ENCODE data around the gene SV2C. TPM values are rescaled to one million over a fixed set of nuclear protein-coding genes. Genes with fewer than 3 reads are reported as not detected.

SV2C gene
- total and polyA plus RNA-seq, 4 donors: under 0.01 to 0.04 (median 0.03) TPM; not detected in 1

GRCh38 chr5:76291305-76292077 is 208.3 kb downstream of the SV2C start:
- Histone ChIP-seq H3K27ac (ENCODE audit: low read depth in 1 of 2, low read length in 2 of 2) (no peak overlapping the region), H3K4me1 (ENCODE audit: control insufficient read depth in 4 of 4, insufficient read depth in 4 of 4, low read length in 3 of 4) (peaks cover 2 to 7% (median 5%) of the 10 kb centered on the region in 4 donors), H3K27me3 (ENCODE audit: control insufficient read depth in 4 of 4, insufficient read depth in 4 of 4, low read length in 3 of 4) (no peaks in the 10 kb centered on the region), H3K9me3 (ENCODE audit: control insufficient read depth in 4 of 4, low read length in 3 of 4) (no peaks in the 10 kb centered on the region), H3K36me3 (ENCODE audit: control insufficient read depth in 4 of 4, insufficient read depth in 3 of 4, low read depth in 1 of 4, low read length in 3 of 4) (no peaks in the 10 kb centered on the region), H3K9ac (ENCODE audit: low read depth in 1 of 2, low read length in 2 of 2) (no peak overlapping the region), H3K4me3 (ENCODE audit: low read depth in 1 of 3, low read length in 3 of 3) (no peak overlapping the region)
- TF ChIP-seq GABPA (IDR thresholded peaks at IDR 0.05 in 1 of 2, conservative IDR thresholded peaks at IDR 0.05 in 1 of 2) (no peak), JUND (IDR thresholded peaks at IDR 0.05) (no peak), ATF3 (IDR thresholded peaks at IDR 0.05) (no peak), REST (IDR thresholded peaks at IDR 0.05) (no peak), EGR1 (IDR thresholded peaks at IDR 0.05; ENCODE audit: low read depth in 2 of 2) (no peak), CTCF (IDR thresholded peaks at IDR 0.05; ENCODE audit: low read depth, low read length, missing input control) (no peak), HNF4G (IDR thresholded peaks at IDR 0.05) (no peak), HNF4A (conservative IDR thresholded peaks at IDR 0.05) (no peak), TAF1 (conservative IDR thresholded peaks at IDR 0.05) (no peak), FOXA2 (IDR thresholded peaks at IDR 0.05) (no peak), SP1 (IDR thresholded peaks at IDR 0.05) (no peak), NR2F2 (IDR thresholded peaks at IDR 0.05) (no peak), FOXA1 (IDR thresholded peaks at IDR 0.05) (no peak)
- no peak for DNase-seq (ENCODE audit: low spot score)
- WGBS: 78% methylated on average over 8 of the region's 8 CpGs

- Histone ChIP-seq H3K27me3 (ENCODE audit: control insufficient read depth in 4 of 4, insufficient read depth in 4 of 4, low read length in 3 of 4) (no peaks in the 10 kb centered on the region), H3K27ac (ENCODE audit: low read depth in 1 of 2, low read length in 2 of 2) (no peak overlapping the region), H3K9ac (ENCODE audit: low read depth in 1 of 2, low read length in 2 of 2) (no peak overlapping the region), H3K36me3 (ENCODE audit: control insufficient read depth in 4 of 4, insufficient read depth in 3 of 4, low read depth in 1 of 4, low read length in 3 of 4) (no peaks in the 10 kb centered on the region), H3K9me3 (ENCODE audit: control insufficient read depth in 4 of 4, low read length in 3 of 4) (no peaks in the 10 kb centered on the region), H3K4me3 (ENCODE audit: low read depth in 1 of 3, low read length in 3 of 3) (no peak overlapping the region), H3K4me1 (ENCODE audit: control insufficient read depth in 4 of 4, insufficient read depth in 4 of 4, low read length in 3 of 4) (peaks cover 2 to 13% (median 6%) of the 10 kb centered on the region in 4 donors)
- TF ChIP-seq HNF4G (IDR thresholded peaks at IDR 0.05) (no peak), TAF1 (conservative IDR thresholded peaks at IDR 0.05) (no peak), NR2F2 (IDR thresholded peaks at IDR 0.05) (no peak), CTCF (IDR thresholded peaks at IDR 0.05; ENCODE audit: low read depth, low read length, missing input control) (no peak)
- 65% methylated on average over 2 of the region's 2 CpGs for WGBS
- no peak for DNase-seq (ENCODE audit: low spot score)
Observed at GRCh38 chr5:76292620-76293322, 209.6 kb downstream of the SV2C start.

All from liver (tissue), 9 donors.